GM18873 (cell line): Measurements from ENCODE around the gene CD19.
"Not testable (repeated sequence)": the region's sequence is repeated elsewhere in the genome, so short reads cannot be mapped to it uniquely, and the experiment has no call there.

Source experiments
- ATAC-seq: cut with Tn5 transposase; IDR thresholded peaks from one replicate; pipeline ENCODE4 v1.9.1; 2021; ENCODE audit warnings: mild to moderate bottlenecking, moderate library complexity, moderate number of reproducible peaks; ENCODE audit not compliant: unreplicated experiment, low FRiP score

The CD19 gene

GRCh38 chr16:28905800-28906372 lies 25.9 kb upstream of the CD19 start:
- ATAC-seq: no peak

GRCh38 chr16:28910086-28911031 lies 21.4 kb upstream of the CD19 start:
- no peak for ATAC-seq

GRCh38 chr16:28912558-28912957 lies 19.2 kb upstream of the CD19 start:
- no peak for ATAC-seq

GRCh38 chr16:28913946-28914724 lies 17.6 kb upstream of the CD19 start:
- no peak for ATAC-seq

GRCh38 chr16:28915181-28915580 lies 16.6 kb upstream of the CD19 start:
- ATAC-seq: no peak

GRCh38 chr16:28917095-28917494 lies 14.7 kb upstream of the CD19 start:
- ATAC-seq: no peak

GRCh38 chr16:28918698-28919097 lies 13.1 kb upstream of the CD19 start:
- no peak for ATAC-seq

- no peak for ATAC-seq
Observed at GRCh38 chr16:28923231-28923587, 8.6 kb upstream of the CD19 start.

- peak; percentile 67 for ATAC-seq
Observed at GRCh38 chr16:28923652-28924398, 7.9 kb upstream of the CD19 start.

- ATAC-seq: no peak
Observed at GRCh38 chr16:28924399-28924761, 7.4 kb upstream of the CD19 start.

- peak; percentile 48 for ATAC-seq
Observed at GRCh38 chr16:28924762-28925385, 6.9 kb upstream of the CD19 start, which contains the start of gene RABEP2. Gene RABEP2, minus strand, starts transcription at chr16:28925238. Its CDS starts 75 bp downstream, at chr16:28925163.

GRCh38 chr16:28925386-28926228 lies 6.2 kb upstream of the CD19 start:
- peak; percentile 24 for ATAC-seq

- ATAC-seq: not testable (repeated sequence)
Observed at GRCh38 chr16:28926284-28926683, 5.5 kb upstream of the CD19 start.

GRCh38 chr16:28927815-28928214 lies 4.0 kb upstream of the CD19 start:
- no peak for ATAC-seq

GRCh38 chr16:28930203-28930602 lies 1.6 kb upstream of the CD19 start:
- no peak for ATAC-seq

GRCh38 chr16:28930652-28931051 lies 1.1 kb upstream of the CD19 start:
- ATAC-seq: no peak

- ATAC-seq: no peak
Observed at GRCh38 chr16:28932339-28933141, 769 bp downstream of the CD19 start.

- no peak for ATAC-seq
Observed at GRCh38 chr16:28933171-28933570, 1.4 kb downstream of the CD19 start.
